Measurements from ENCODE around the gene TMEM238L. TPM values are rescaled to one million over a fixed set of nuclear protein-coding genes. Genes with fewer than 3 reads are reported as not detected.

The TMEM238L gene
- total and polyA plus RNA-seq, 2 of the 13 experiments (the other 11 are each of a cell fraction or from before 2014, with no cell fraction given), result not detected

- TF ChIP-seq ZUFSP (CRISPR knock-in tag; IDR thresholded peaks at IDR 0.05; ENCODE audit: borderline replicate concordance) (no peak), TIGD3 (CRISPR knock-in tag; IDR thresholded peaks at IDR 0.05; ENCODE audit: borderline replicate concordance) (no peak), NCOA5 (CRISPR knock-in tag; IDR thresholded peaks at IDR 0.05) (no peak), DPF2 (CRISPR knock-in tag; IDR thresholded peaks at IDR 0.05; ENCODE audit: borderline replicate concordance, low read depth) (no peak), PBX3 (CRISPR knock-in tag; IDR thresholded peaks at IDR 0.05; ENCODE audit: borderline replicate concordance) (no peak), ZNF557 (CRISPR knock-in tag; IDR thresholded peaks at IDR 0.05) (no peak), ZXDC (CRISPR knock-in tag; IDR thresholded peaks at IDR 0.05) (no peak), ARNTL (CRISPR knock-in tag; IDR thresholded peaks at IDR 0.05) (no peak), GATAD2A (CRISPR knock-in tag; IDR thresholded peaks at IDR 0.05) (no peak), ZNF350 (CRISPR knock-in tag; IDR thresholded peaks at IDR 0.05; ENCODE audit: borderline replicate concordance, low read depth) (no peak), ZNF724P (CRISPR knock-in tag; IDR thresholded peaks at IDR 0.05; ENCODE audit: borderline replicate concordance) (no peak), ARHGAP35 (CRISPR knock-in tag; IDR thresholded peaks at IDR 0.05; ENCODE audit: borderline replicate concordance) (no peak), HNRNPK (IDR thresholded peaks at IDR 0.05; ENCODE audit: low read depth, low read length, poor library complexity, severe bottlenecking) (no peak), ZNF577 (CRISPR knock-in tag; IDR thresholded peaks at IDR 0.05; ENCODE audit: borderline replicate concordance, low read depth) (no peak)
- TF ChIP-seq, protein P1, sequence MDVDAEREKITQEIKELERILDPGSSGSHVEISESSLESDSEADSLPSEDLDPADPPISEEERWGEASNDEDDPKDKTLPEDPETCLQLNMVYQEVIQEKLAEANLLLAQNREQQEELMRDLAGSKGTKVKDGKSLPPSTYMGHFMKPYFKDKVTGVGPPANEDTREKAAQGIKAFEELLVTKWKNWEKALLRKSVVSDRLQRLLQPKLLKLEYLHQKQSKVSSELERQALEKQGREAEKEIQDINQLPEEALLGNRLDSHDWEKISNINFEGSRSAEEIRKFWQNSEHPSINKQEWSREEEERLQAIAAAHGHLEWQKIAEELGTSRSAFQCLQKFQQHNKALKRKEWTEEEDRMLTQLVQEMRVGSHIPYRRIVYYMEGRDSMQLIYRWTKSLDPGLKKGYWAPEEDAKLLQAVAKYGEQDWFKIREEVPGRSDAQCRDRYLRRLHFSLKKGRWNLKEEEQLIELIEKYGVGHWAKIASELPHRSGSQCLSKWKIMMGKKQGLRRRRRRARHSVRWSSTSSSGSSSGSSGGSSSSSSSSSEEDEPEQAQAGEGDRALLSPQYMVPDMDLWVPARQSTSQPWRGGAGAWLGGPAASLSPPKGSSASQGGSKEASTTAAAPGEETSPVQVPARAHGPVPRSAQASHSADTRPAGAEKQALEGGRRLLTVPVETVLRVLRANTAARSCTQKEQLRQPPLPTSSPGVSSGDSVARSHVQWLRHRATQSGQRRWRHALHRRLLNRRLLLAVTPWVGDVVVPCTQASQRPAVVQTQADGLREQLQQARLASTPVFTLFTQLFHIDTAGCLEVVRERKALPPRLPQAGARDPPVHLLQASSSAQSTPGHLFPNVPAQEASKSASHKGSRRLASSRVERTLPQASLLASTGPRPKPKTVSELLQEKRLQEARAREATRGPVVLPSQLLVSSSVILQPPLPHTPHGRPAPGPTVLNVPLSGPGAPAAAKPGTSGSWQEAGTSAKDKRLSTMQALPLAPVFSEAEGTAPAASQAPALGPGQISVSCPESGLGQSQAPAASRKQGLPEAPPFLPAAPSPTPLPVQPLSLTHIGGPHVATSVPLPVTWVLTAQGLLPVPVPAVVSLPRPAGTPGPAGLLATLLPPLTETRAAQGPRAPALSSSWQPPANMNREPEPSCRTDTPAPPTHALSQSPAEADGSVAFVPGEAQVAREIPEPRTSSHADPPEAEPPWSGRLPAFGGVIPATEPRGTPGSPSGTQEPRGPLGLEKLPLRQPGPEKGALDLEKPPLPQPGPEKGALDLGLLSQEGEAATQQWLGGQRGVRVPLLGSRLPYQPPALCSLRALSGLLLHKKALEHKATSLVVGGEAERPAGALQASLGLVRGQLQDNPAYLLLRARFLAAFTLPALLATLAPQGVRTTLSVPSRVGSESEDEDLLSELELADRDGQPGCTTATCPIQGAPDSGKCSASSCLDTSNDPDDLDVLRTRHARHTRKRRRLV (CRISPR knock-in tag; IDR thresholded peaks at IDR 0.05), result no peak
These were observed 41.5 kb upstream of the TMEM238L start (continued) for GRCh38 chr17:10845388-10845751.
